Sciatic nerve (tissue), 2 donors: ENCODE data around the gene BCAN. TPM values are rescaled to one million over a fixed set of nuclear protein-coding genes. Genes with fewer than 3 reads are reported as not detected.
"Not testable (repeated sequence)": the region's sequence is repeated elsewhere in the genome, so short reads cannot be mapped to it uniquely, and the experiment has no call there.

Experiments used
- ATAC-seq: fragments of 200-7000 bp; cut with Tn5 transposase; one replicate; pipeline ENCODE4 v1.9.1; 2020; ENCODE audit warnings: mild to moderate bottlenecking, moderate library complexity
- DNase-seq: peaks from one replicate; pipeline ENCODE4 v3.0.0-alpha.2; 2020; ENCODE audit warnings: low spot score
- intact Hi-C: fragments of 100-400 bp; cut with DNase I; formaldehyde crosslinking; loops from one replicate; pipeline ENCODE4 v1.14.2; 2022
- total RNA-seq: library from RNA; stranded (reverse); fragmentation: NEBNext Ultra II Directional; extraction: Animal tissue kit (Norgen Biotek cat#: 25700); gene quantifications from one replicate; pipeline ENCODE4 v1.2.1, GENCODE V29; 2021
- donor health status: DM: no; HTN: no; CAD: no.
- donor health status: DM: no; HTN: no; CAD: no.

BCAN gene, protein sequence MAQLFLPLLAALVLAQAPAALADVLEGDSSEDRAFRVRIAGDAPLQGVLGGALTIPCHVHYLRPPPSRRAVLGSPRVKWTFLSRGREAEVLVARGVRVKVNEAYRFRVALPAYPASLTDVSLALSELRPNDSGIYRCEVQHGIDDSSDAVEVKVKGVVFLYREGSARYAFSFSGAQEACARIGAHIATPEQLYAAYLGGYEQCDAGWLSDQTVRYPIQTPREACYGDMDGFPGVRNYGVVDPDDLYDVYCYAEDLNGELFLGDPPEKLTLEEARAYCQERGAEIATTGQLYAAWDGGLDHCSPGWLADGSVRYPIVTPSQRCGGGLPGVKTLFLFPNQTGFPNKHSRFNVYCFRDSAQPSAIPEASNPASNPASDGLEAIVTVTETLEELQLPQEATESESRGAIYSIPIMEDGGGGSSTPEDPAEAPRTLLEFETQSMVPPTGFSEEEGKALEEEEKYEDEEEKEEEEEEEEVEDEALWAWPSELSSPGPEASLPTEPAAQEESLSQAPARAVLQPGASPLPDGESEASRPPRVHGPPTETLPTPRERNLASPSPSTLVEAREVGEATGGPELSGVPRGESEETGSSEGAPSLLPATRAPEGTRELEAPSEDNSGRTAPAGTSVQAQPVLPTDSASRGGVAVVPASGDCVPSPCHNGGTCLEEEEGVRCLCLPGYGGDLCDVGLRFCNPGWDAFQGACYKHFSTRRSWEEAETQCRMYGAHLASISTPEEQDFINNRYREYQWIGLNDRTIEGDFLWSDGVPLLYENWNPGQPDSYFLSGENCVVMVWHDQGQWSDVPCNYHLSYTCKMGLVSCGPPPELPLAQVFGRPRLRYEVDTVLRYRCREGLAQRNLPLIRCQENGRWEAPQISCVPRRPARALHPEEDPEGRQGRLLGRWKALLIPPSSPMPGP
- total RNA-seq = 0.27 TPM

DNA sequence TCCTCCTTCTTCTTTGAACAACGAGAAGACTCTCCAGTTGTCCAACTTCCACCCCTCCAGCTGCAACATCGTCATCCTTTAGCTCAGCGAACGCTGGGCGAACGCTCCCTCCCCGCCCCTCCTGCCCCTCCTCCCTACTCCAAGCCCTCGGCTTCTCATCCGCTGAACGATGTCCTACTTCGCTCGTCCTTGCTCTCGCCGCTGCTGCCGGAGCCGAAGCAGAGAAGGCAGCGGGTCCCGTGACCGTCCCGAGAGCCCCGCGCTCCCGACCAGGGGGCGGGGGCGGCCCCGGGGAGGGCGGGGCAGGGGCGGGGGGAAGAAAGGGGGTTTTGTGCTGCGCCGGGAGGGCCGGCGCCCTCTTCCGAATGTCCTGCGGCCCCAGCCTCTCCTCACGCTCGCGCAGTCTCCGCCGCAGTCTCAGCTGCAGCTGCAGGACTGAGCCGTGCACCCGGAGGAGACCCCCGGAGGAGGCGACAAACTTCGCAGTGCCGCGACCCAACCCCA lies at the start of gene BCAN:
BCAN (plus strand) TSS at position 357 of the 504 bp plus-strand sequence. CDS start 3,938 bp downstream, outside the sequence.
- ATAC-seq = peak; percentile 63
- DNase-seq = no peak
- intact Hi-C loops = no loop called here

DNA sequence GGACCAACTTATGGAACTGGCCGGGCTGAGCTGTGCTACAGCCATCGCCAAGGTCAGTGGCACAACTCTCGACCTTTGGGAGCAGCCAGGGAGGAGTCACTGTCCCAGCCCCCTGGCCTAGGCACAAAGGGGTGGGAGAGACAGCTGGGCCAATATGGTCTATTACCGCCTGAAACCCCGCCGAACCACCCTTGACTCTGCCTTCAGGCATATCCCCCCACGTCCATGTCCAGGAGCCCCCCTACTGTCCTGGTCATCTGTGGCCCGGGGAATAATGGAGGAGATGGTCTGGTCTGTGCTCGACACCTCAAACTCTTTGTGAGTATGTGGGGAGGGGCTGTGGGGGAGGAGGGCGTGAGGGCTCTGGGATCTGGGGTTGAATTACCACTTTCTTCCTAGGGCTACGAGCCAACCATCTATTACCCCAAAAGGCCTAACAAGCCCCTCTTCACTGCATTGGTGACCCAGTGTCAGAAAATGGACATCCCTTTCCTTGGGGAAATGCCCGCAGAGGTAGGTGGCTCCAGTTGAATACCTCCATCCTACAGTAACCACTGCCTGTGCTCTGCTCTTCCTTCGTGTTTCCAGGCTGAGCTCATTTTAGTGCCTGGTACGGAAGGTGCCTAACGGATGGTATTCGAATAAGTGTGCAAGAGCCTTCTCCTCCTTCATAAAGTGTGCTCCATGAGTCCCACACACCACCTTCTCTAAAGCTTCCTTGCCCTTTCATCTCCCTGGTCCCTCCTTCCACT lies 49.6 kb upstream of the BCAN start:
- intact Hi-C loops = no loop called here
- DNase-seq = no peak
- peak; percentile 22 for ATAC-seq

DNA sequence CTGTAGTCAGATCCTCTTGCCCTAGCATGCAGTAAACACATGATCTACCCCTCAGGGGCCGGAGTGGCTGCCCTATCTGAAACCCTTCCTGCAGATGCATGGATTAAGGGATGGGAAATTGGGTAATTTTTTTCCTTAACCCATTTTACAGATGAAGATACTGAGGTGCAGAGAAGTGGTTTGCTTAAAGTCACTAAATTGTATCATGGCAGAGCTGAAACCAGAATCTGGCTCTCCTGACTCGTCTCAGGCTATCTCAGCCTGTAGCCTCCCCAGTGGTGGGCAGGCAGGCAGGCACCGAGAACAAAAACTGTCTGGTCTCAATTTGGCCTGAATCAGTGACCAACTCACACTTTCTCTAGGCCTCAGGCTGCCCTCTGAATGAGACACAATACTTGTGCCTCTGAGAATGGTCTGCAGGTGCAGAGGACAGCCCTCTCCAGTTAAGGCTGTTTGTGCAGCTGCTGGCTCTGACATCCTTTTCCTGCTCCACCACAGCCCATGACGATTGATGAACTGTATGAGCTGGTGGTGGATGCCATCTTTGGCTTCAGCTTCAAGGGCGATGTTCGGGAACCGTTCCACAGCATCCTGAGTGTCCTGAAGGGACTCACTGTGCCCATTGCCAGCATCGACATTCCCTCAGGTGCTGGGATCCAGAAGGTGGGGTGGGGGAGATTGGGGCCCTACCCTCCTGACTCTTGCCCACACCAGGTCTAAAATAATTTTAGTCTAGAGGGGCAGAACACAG lies 48.8 kb upstream of the BCAN start:
- DNase-seq (no peak), ATAC-seq (no peak)
- intact Hi-C loops = no loop called here

DNA sequence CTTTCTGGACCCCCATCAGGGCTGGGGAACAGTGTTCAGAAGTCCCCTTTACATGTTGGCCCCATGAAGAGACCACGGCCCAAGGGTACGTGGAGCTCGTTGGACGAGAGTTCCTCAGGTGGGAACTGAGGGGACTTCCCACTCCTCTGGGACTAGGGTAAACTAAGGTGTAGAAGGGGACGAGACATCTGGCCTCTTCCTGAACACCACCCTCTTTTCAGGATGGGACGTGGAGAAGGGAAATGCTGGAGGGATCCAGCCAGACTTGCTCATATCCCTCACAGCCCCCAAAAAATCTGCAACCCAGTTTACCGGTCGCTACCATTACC lies 48.3 kb upstream of the BCAN start:
- intact Hi-C loops = no loop called here
- DNase-seq (no peak), ATAC-seq (no peak)

DNA sequence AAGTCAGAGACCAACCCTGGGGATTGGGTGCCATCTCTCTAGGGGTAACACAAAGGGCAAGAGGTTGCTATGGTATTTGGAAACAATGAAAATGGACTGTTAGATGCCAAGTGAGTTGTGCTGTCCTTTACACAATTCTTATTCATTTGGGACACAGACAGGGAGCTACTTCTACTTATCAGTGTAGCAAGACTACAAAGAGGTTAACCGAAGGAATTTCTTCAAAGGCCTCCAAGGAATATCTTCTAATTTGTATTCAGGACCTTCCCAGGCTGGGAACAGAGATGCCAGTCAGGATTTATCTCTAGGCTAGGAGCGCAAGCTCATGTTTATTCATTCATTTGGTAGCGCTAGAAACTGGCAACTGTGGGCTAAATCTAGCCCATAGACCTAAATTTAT lies 47.7 kb upstream of the BCAN start:
- no peak for ATAC-seq
- no peak for DNase-seq
- intact Hi-C loops = no loop called here

DNA sequence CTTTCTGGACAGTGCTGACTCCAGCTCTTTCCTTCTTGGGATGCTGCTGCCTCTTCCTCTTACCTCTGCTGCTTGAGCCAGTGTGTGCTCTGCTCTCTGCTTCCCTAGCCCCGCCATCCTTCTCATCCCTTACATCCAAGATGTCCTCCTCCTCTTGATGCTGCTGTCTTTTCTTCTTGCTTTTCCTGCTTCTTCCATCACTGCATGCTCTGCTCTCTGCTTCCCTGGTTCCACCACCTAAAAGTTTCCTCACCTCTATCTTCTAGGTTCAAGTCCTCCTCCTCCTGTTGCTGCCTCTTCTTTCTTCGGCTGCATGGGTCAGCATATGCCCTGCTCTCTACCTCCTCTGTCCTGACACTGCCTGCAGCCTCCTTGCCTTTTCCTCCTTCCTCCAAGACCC lies 46.9 kb upstream of the BCAN start:
- no peak for DNase-seq
- intact Hi-C loops = no loop called here
- no peak for ATAC-seq

DNA sequence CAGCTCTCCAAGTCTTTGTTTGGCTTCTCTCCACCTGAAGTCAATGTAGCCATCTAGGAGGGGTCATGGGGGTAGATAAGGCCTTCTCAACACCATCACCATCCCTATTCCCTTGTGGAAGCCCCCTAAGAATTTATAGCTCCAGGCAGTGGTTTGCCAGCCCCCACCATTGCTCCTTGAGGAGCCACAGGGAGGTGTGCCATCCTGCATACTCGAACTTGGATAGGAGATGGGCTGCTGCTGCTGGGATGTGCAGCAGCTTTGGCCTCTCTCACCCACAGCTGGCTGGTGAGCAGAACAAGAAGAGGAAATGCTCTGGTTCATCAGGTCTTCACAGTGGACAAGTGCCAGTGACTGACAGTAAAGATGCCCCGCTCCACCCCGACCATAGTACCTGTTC lies 45.5 kb upstream of the BCAN start:
- intact Hi-C loops = no loop called here
- no peak for ATAC-seq
- DNase-seq = no peak

DNA sequence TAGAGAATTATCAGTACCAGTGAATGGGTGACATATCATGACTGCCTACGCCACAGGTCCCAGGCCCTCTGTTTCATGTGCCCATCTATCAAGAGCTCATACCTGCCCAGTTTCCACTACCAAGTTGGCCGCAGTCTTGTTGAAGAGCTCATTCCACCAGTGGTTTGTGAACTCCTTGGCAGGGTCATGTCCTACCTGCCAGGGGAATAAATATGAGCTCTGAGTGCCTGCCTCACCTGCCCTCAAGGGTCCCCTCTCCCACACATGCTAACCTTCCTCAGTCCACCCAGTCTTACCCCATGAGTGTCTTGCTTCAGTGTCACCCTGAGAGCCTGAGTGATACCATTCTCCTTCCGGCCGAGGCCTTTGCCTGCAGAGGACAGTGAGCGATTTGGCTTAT lies 43.8 kb upstream of the BCAN start:
- intact Hi-C loops = no loop called here
- ATAC-seq = no peak

DNA sequence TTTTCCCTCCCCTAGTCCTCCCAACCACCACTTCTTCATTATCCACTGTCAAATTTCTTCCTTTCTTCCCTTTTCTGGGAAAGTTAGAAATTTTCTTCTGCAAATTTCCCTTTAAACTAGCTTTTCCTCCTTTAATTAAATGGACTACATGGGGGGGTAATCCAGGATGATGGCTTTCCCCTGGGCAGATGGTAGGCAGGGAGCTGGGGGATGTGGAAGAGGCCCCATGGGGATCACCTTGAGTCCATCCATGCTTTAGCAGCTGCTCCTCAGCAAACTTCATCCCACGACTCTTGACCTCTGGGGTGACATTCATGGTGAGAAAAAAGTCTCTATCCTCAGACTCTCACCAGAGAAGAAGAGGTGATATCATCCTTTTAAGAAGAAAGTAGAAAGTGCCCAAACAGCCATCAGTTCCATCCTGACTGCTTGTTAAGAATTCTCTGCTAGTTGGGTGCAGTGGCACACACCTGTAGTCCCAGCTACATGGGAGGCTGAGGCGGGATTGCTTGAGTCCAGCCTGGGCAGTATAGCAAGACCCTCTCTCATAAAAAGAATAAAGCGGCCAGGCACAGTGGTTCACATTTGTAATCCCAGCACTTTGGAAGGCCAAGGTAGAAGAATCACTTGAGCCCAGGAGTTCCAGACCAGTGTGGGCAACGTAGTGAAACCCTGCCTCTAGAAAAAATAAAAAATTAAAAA lies 43.0 kb upstream of the BCAN start:
- intact Hi-C loops = no loop called here
- ATAC-seq (no peak), DNase-seq (no peak)

More for the DNA sequence above, 43.8 kb upstream of the BCAN start:
- no peak for DNase-seq

DNA sequence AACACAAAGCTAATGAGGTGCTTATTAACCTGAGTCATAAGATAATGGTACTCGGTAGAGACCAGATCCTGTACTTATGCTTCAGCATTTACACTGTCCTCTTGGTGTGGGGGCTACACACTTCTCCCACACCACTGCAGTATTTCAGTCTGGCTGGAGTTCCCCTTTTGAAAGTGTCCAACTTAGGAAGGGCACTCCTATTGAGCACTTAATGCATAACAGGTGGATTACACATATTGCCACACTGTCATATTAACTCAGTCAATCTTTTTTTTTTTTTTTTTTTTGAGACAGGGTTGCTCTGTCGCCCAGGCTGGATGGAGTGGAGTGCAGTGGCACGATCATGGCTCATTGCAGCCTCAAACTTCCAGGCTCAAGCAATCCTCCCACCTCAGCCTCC lies 42.1 kb upstream of the BCAN start:
- DNase-seq = no peak
- no peak for ATAC-seq
- intact Hi-C loops = loop anchor here (10.0 kb wide), 1 partner anchor 215 kb away; no protein-coding TSS in a partner anchor

DNA sequence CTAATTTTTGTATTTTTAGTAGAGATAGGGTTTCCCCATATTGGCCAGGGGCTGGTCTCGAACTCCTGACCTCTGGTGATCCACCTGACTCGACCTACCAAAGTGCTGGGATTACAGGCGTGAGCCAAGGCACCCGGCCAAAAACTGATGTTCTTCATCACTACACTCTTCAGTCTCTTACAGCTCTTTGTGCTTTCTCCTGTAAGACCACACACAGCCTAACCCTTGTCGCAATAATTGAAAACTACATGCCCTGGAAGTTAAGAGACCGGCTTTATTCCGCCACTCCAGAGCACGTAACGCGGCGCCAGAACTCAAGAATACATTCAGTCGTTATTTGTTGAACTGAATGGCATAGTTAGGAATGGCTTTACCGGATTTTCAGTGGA lies 41.2 kb upstream of the BCAN start:
- ATAC-seq (no peak), DNase-seq (no peak)
- intact Hi-C loops = loop anchor here (10.0 kb wide), 1 partner anchor 216 kb away; no protein-coding TSS in a partner anchor

DNA sequence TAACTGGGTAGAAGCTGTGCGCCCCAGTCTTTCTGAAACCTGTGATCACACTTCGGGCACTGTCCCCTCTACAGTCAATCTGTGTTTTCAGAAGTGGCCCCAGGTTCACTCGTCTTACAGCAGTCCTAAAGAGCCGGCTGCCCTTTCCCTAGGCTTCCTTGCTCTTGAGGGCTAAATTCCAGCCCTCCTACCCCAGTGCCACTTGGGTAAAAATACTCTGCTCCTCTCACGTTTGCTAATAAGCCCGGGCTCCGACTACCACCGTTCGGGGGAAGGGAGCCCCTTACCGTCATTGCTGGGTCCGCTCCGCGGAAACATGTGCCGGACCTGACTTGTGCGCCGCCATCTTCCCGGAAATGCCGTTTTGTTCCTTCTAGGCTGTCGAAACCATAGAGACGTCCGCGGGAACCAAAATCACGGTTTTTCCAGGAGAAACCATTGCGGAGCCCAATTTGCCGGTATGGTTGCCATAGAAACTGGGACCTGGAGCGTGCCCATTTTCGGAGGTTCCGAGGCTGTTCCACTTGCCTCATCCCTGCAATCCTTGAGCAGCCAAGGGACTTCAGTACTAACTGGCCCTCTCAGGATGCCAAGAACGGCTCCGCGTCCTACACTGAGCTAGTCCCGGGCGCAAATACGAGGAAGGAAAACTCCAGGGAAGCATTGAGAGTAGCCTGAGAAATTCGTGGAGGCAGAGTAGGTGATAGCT lies 40.6 kb upstream of the BCAN start, which contains the start of gene GPATCH4:
GPATCH4 (minus strand) TSS at position 358 of the 709 bp plus-strand sequence.
- ATAC-seq (peak; percentile 95), DNase-seq (peak; percentile 85)
- intact Hi-C loops = loop anchor here (10.0 kb wide), 1 partner anchor 216 kb away; no protein-coding TSS in a partner anchor

DNA sequence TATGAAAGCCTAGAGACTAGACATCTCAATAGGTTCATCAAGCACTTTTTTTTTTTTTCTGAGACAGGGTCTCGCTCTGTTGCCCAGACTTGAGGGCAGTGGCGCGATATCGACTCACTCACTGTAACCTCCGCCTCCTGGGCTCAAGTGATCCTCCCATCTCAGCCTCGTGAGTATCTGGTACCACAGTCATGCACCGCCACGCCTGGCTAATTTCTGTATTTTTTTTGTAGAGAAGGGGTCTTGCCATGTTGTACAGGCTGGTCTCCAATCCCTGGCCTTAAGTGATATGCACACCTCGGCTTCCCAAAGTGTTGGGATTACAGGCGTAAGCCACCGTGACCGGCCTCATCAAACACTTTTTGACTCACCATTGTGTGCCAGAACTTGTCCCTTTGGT lies 40.0 kb upstream of the BCAN start:
- ATAC-seq (peak; percentile 2), DNase-seq (no peak)
- intact Hi-C loops = loop anchor here (10.0 kb wide), 1 partner anchor 217 kb away; no protein-coding TSS in a partner anchor

DNA sequence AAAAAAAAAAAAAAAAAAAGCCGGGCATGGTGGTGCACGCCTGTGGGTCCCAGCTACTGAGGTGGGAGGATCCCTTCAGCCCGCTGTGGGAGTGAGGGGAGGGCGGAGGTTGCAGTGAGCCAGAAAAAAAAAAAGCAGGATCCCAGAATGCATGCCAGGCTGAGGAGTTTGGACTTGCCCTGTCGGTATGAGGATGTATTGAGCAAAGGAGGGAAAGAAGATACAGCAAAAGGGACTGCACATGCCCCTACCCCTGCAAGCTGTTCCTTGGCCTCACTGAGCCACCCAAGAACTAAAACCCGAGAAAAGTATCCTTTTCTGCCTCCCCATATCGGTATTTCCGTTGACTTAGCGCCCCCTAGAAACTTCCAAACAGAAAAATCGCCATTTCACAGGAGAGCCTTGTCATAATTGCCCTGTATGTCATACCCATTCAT lies 39.3 kb upstream of the BCAN start:
- DNase-seq = no peak
- intact Hi-C loops = loop anchor here (10.0 kb wide), 1 partner anchor 218 kb away; no protein-coding TSS in a partner anchor
- ATAC-seq = no peak

DNA sequence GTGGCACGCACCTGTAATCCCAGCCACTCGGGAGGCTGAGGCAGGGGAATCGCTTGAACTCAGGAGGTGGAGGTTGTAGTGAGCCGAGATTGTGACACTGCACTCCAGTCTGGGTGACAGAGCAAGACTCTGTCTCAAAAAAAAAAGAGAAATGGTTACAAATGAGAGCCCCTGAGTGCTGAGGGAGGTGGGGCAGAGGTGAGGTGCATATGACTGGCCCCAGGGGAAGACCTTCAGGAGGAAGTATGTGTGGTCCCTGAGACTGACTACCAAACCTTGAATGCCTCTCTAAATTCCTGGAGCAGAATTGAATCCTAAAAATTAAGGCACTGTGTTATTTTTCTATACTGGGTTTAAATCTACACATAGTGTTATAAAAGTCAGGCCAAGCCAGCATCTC lies 34.6 kb upstream of the BCAN start:
- intact Hi-C loops = loop anchor here (10.0 kb wide), 1 partner anchor 223 kb away; no protein-coding TSS in a partner anchor

DNA sequence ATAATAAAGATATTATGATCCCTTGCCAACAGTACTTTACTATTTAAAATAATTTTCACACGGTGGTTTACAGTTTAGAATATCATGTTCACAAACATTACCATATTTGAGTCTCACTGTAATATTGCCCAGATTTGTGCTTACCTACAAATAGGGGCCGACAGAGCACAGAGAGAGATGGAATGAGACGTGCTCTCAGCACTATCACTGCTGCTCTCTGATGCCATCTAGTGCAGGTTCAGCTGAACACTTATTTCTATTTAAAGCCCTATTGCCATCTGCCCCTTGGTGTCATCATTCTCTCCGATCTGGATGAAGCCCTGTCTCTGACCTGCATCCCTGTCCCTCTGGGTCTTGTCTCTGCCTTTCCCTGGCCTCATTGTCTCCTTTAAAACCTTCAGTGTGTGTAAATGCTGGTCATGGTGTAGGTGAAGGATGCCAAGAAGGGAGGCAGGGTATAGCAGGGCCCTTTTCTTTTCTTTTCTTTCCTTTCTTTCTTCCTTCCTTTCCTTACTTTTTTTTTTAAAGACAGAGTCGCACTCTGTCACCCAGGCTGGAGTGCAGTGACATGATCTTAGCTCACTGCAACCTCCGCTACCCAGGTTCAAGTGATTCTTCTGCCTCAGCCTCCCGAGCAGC lies 33.8 kb upstream of the BCAN start:
- peak; percentile 93 for ATAC-seq
- intact Hi-C loops = loop anchor here (10.0 kb wide), 1 partner anchor 223 kb away; no protein-coding TSS in a partner anchor
- no peak for DNase-seq

More for the DNA sequence above, 34.6 kb upstream of the BCAN start:
- not testable (repeated sequence) for DNase-seq, ATAC-seq
